ENCODE measurements around the gene STUB1. TPM values are rescaled to one million over a fixed set of nuclear protein-coding genes. Genes with fewer than 3 reads are reported as not detected.
A peak's percentile ranks its signal among the peaks of the same experiment; 100 is the strongest.

Gene STUB1
- polyA plus RNA-seq, 1 experiment, result 88.8 TPM

GRCh38 chr16:677316-678190, 2.7 kb upstream of the STUB1 start:
- CTCF ChIA-PET, result no interaction called here
- no peak for DNase-seq (ENCODE audit: low read depth, low spot score)
- POLR2A ChIA-PET, result no interaction called here
- no peak overlapping the region for H3K27ac ChIP-seq (ENCODE audit: low read depth, low read length)
- peaks cover 7% of the 10 kb centered on the region; the same call in 1 of the 2 replicates for H3K9me3 ChIP-seq (ENCODE audit: control insufficient read depth, insufficient read depth, low read length)
- no peak overlapping the region for H3K4me3 ChIP-seq (ENCODE audit: low read depth, low read length)
- no peak for TF ChIP-seq CTCF (IDR thresholded peaks at IDR 0.05; ENCODE audit: low read depth, low read length)
- H3K27me3 ChIP-seq (ENCODE audit: control insufficient read depth, insufficient read depth, low read length), result no peaks in the 10 kb centered on the region

GRCh38 chr16:678209-678857, 1.9 kb upstream of the STUB1 start:
- DNase-seq (ENCODE audit: low read depth, low spot score), result no peak
- CTCF ChIA-PET, result no interaction called here
- peaks cover 7% of the 10 kb centered on the region; the same call in 1 of the 2 replicates for H3K9me3 ChIP-seq (ENCODE audit: control insufficient read depth, insufficient read depth, low read length)
- no peak for TF ChIP-seq CTCF (IDR thresholded peaks at IDR 0.05; ENCODE audit: low read depth, low read length)
- no peaks in the 10 kb centered on the region for H3K27me3 ChIP-seq (ENCODE audit: control insufficient read depth, insufficient read depth, low read length)
- POLR2A ChIA-PET, result interaction anchor here (0.9 kb wide), 1 partner anchor 10 kb away, joined by 4 read pairs; no protein-coding TSS in a partner anchor
- no peak overlapping the region for H3K27ac ChIP-seq (ENCODE audit: low read depth, low read length)
- H3K4me3 ChIP-seq (ENCODE audit: low read depth, low read length), result no peak overlapping the region

- H3K27ac ChIP-seq (ENCODE audit: low read depth, low read length), result peak overlapping the region; percentile 61
- ChIA-PET CTCF (no interaction called here), POLR2A (interaction anchor here (0.6 to 0.9 kb wide), 3 partner anchors 10 to 27 kb away, joined by 3 to 4 read pairs (median 3); no protein-coding TSS in a partner anchor)
- peak overlapping the region; percentile 64 for H3K4me3 ChIP-seq (ENCODE audit: low read depth, low read length)
- no peak for DNase-seq (ENCODE audit: low read depth, low spot score)
- H3K27me3 ChIP-seq (ENCODE audit: control insufficient read depth, insufficient read depth, low read length), result no peaks in the 10 kb centered on the region
- TF ChIP-seq CTCF (IDR thresholded peaks at IDR 0.05; ENCODE audit: low read depth, low read length), result no peak
- H3K9me3 ChIP-seq (ENCODE audit: control insufficient read depth, insufficient read depth, low read length), result peaks cover 7% of the 10 kb centered on the region; the same call in 1 of the 2 replicates
Observed at GRCh38 chr16:678858-679813, 1.1 kb upstream of the STUB1 start.

- no peak for DNase-seq (ENCODE audit: low read depth, low spot score)
- Histone ChIP-seq H3K27ac (ENCODE audit: low read depth, low read length) (peak overlapping the region; percentile 31), H3K27me3 (ENCODE audit: control insufficient read depth, insufficient read depth, low read length) (no peaks in the 10 kb centered on the region), H3K9me3 (ENCODE audit: control insufficient read depth, insufficient read depth, low read length) (peaks cover 15% of the 10 kb centered on the region; the same call in 1 of the 2 replicates), H3K4me3 (ENCODE audit: low read depth, low read length) (peak overlapping the region; percentile 73)
- POLR2A ChIA-PET, result interaction anchor here (0.8 to 1.6 kb wide), 3 partner anchors 9 to 14 kb away, joined by 4 to 10 read pairs (median 4); partner anchors contain the start of gene WDR24
- TF ChIP-seq CTCF (IDR thresholded peaks at IDR 0.05; ENCODE audit: low read depth, low read length), result no peak
- CTCF ChIA-PET, result no interaction called here
Observed at GRCh38 chr16:680625-680945, 375 bp downstream of the STUB1 start.

All from AG04450 (cell line).